Testis (tissue), 3 donors: Measurements from ENCODE around the gene DUSP7. TPM values are rescaled to one million over a fixed set of nuclear protein-coding genes. Genes with fewer than 3 reads are reported as not detected.

ENCODE experiments used
- DNase-seq: peaks from one replicate; pipeline ENCODE4 v3.0.0-alpha.2; 2019
- H3K27ac ChIP-seq, 2 donors: fragments of 200-600 bp; sonication (generic); one replicate each; pipeline ENCODE4 v1.5.1; 2019
- H3K27me3 ChIP-seq: fragments of 200-600 bp; sonication (generic); one replicate; pipeline ENCODE4 v1.5.1; 2019
- H3K36me3 ChIP-seq: fragments of 200-600 bp; sonication (generic); one replicate; pipeline ENCODE4 v1.5.1; 2017; ENCODE audit warnings: low read depth; ENCODE audit errors: missing control alignments
- H3K4me1 ChIP-seq: fragments of 200-600 bp; sonication (generic); one replicate; pipeline ENCODE4 v1.5.1; 2019
- H3K4me3 ChIP-seq, 2 donors: fragments of 200-600 bp; sonication (generic); one replicate each; pipeline ENCODE4 v1.5.1; 2017 to 2019
- H3K9me3 ChIP-seq: fragments of 200-600 bp; sonication (generic); one replicate; pipeline ENCODE4 v1.5.1; 2017
- CTCF ChIP-seq, 3 experiments: fragments of 450-650 bp in 2 of 3; fragments of 200-600 bp in 1 of 3; sonication (generic) in 1 of 3; IDR thresholded peaks; one replicate each; pipeline ENCODE4 v1.5.1; 2016 to 2019; ENCODE audit warnings: antibody characterized with exemption in 3 of 3, mild to moderate bottlenecking in 2 of 3, moderate library complexity in 1 of 3
- POLR2A ChIP-seq: fragments of 450-650 bp; IDR thresholded peaks from one replicate; pipeline ENCODE4 v1.6.1; 2017; ENCODE audit warnings: antibody characterized with exemption, mild to moderate bottlenecking, moderate library complexity
- WGBS, 2 donors: methylation state at CpG; one replicate each; pipeline ENCODE4 v1.1.5; 2018; 5-methylcytosine and 5-hydroxymethylcytosine counted together
- intact Hi-C: fragments of 100-400 bp; cut with DNase I; formaldehyde crosslinking; loops from one replicate; pipeline ENCODE4 v1.15.1; 2023; ENCODE audit warnings: low total_unique reads
- polyA plus RNA-seq: library from polyadenylated mRNA; stranded (reverse); fragments of 350-450 nt; fragmentation: Illumina TruSeq; extraction: RNeasy Lipid Tissue Mini Kit (QIAGEN cat#74804); gene quantifications from one replicate; pipeline ENCODE4 v1.2.3, GENCODE V29; 2014; ENCODE audit warnings: low read depth, low replicate concordance; ENCODE audit not compliant: insufficient read depth
- total RNA-seq, 2 donors: library from RNA; depleted of rRNA; stranded (reverse); fragments of >200 nt; gene quantifications; one replicate each; pipeline ENCODE4 v1.2.3, GENCODE V29; 2016

DUSP7 gene
- total and polyA plus RNA-seq, 3 donors from 2014 or later: 25.1 to 48.8 (median 40.6) TPM

- Histone ChIP-seq H3K27me3 (no peaks in the 10 kb centered on the region), H3K4me3 (no peak overlapping the region), H3K27ac (no peak overlapping the region), H3K9me3 (no peaks in the 10 kb centered on the region), H3K4me1 (peaks cover 19% of the 10 kb centered on the region), H3K36me3 (no peaks in the 10 kb centered on the region)
- 95 to 97% methylated on average over 9 of the region's 9 CpGs for WGBS, 2 donors
- no peak for DNase-seq
- TF ChIP-seq POLR2A: no peak
- TF ChIP-seq CTCF (IDR thresholded peaks at IDR 0.05): no peak
- intact Hi-C loops: no loop called here
Measured at GRCh38 chr3:52084216-52084945, 28.0 kb upstream of the DUSP7 start.

- no peak for TF ChIP-seq POLR2A
- no peak for TF ChIP-seq CTCF (IDR thresholded peaks at IDR 0.05)
- no peak for DNase-seq
- no peak overlapping the region for H3K4me3 ChIP-seq
- H3K27ac ChIP-seq: no peak overlapping the region
- intact Hi-C loops: no loop called here
- H3K27me3 ChIP-seq: no peaks in the 10 kb centered on the region
- H3K9me3 ChIP-seq: no peaks in the 10 kb centered on the region
- H3K4me1 ChIP-seq: peaks cover 11% of the 10 kb centered on the region
- WGBS, 2 donors: 91 to 93% methylated on average over 3 to 5 of the region's 5 CpGs
- no peaks in the 10 kb centered on the region for H3K36me3 ChIP-seq
Measured at GRCh38 chr3:52083556-52084087, 27.3 kb upstream of the DUSP7 start.

- 93 to 100% methylated on average over 2 to 8 of the region's 8 CpGs for WGBS, 2 donors
- Histone ChIP-seq H3K36me3 (no peaks in the 10 kb centered on the region), H3K4me1 (peaks cover 6% of the 10 kb centered on the region), H3K9me3 (no peaks in the 10 kb centered on the region), H3K27me3 (no peaks in the 10 kb centered on the region), H3K27ac (no peak overlapping the region), H3K4me3 (no peak overlapping the region)
- TF ChIP-seq POLR2A (no peak), CTCF (IDR thresholded peaks at IDR 0.05) (no peak)
- no peak for DNase-seq
- intact Hi-C loops: no loop called here
Measured at GRCh38 chr3:52082951-52083350, 26.6 kb upstream of the DUSP7 start.

GRCh38 chr3:52080830-52081719 is 24.7 kb upstream of the DUSP7 start:
- H3K27ac ChIP-seq: no peak overlapping the region
- no peaks in the 10 kb centered on the region for H3K9me3 ChIP-seq
- intact Hi-C loops: no loop called here
- no peaks in the 10 kb centered on the region for H3K36me3 ChIP-seq
- H3K27me3 ChIP-seq: no peaks in the 10 kb centered on the region
- DNase-seq: no peak
- no peak overlapping the region for H3K4me3 ChIP-seq
- 88 to 91% methylated on average over 21 of the region's 21 CpGs for WGBS, 2 donors
- no peak for TF ChIP-seq CTCF (IDR thresholded peaks at IDR 0.05)
- H3K4me1 ChIP-seq: peaks cover 13% of the 10 kb centered on the region
